ENCODE measurements around the gene CETN1.

DNA sequence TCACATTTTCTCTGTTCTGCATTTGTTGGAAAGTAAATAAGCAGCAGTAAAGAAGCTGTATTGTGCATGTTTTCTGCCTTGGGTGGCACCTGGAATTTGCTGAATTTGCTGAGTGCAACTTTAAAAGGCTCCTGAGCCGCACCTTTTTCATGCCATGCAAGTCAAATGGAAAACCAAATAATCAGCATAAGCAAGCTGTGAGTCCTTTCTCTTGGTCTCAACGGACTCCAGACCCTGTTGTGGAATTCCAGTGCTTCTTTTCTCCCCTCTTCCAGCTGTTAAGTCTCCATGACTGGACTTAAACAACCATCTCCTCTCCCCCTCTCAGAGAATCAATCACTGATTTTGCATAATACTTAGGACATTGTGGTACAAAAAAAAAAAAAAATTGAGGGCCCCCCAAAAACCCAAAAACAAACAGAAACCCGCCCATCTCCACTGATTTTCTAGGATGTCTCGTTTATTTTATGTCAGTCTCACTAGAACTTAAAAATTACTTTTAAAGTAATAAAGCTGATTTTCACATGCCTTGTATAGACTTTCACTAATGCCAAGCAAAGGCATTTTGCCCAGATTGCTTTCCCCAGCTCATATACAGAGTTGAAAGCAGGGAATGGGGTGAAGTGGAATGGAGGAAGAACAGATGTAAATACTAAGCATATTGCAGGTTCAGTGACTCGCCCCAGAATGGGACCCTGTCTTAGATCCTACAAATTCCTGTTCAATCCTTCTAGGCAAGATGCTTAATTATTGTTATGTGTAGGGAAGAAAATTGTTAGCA, 5.1 kb upstream of the CETN1 start:
- TF ChIP-seq YY1 (IDR thresholded peaks at IDR 0.05; ENCODE audit: insufficient read depth, insufficient read length) (no peak), SUZ12 (IDR thresholded peaks at IDR 0.05; ENCODE audit: extremely low read depth, insufficient read depth, insufficient read length) (no peak)

Measured in NT2/D1 (cell line).